GM12875 (cell line): ENCODE measurements around the gene RUFY1.
"Not testable (repeated sequence)": the region's sequence is repeated elsewhere in the genome, so short reads cannot be mapped to it uniquely, and the experiment has no call there.

Source experiments
- H3K4me3 ChIP-seq: one replicate; pipeline ENCODE4 v1.5.1; 2011; ENCODE audit warnings: low read depth, low read length, control low read depth
- TF ChIP-seq, protein P1 (sequence below): IDR thresholded peaks from 2 replicates; pipeline ENCODE4 v1.5.1; 2011; ENCODE audit warnings: low read depth, mild to moderate bottlenecking, control low read depth, inconsistent platforms, low read length, moderate library complexity, borderline replicate concordance; ENCODE audit not compliant: insufficient read depth

RUFY1 gene

DNA sequence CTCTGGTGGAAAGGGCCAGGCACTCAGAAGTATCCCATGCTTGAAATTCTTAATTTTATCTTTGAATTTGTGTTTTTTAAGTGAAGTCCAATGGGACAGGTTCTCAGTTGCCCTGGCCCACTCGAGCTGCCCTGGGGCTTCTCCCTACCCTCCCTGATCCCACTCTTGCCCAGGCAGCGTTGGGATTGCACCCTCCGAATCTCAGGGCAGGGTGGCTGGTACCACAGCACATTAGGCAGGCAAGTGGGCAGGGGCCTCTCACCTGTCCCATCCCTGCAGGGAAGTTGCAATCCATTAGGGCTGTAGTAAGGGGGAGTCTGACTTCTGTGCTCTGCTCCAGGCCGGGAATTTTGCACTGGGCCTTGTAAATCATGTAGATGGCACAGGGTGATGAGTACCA is 2.7 kb downstream of the RUFY1 start:
- no peak overlapping the region for H3K4me3 ChIP-seq
- TF ChIP-seq, protein P1, sequence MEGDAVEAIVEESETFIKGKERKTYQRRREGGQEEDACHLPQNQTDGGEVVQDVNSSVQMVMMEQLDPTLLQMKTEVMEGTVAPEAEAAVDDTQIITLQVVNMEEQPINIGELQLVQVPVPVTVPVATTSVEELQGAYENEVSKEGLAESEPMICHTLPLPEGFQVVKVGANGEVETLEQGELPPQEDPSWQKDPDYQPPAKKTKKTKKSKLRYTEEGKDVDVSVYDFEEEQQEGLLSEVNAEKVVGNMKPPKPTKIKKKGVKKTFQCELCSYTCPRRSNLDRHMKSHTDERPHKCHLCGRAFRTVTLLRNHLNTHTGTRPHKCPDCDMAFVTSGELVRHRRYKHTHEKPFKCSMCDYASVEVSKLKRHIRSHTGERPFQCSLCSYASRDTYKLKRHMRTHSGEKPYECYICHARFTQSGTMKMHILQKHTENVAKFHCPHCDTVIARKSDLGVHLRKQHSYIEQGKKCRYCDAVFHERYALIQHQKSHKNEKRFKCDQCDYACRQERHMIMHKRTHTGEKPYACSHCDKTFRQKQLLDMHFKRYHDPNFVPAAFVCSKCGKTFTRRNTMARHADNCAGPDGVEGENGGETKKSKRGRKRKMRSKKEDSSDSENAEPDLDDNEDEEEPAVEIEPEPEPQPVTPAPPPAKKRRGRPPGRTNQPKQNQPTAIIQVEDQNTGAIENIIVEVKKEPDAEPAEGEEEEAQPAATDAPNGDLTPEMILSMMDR, result no peak

GRCh38 chr5:179553875-179554274 is 3.5 kb downstream of the RUFY1 start:
- TF ChIP-seq, protein P1, result no peak
- H3K4me3 ChIP-seq, result no peak overlapping the region

DNA sequence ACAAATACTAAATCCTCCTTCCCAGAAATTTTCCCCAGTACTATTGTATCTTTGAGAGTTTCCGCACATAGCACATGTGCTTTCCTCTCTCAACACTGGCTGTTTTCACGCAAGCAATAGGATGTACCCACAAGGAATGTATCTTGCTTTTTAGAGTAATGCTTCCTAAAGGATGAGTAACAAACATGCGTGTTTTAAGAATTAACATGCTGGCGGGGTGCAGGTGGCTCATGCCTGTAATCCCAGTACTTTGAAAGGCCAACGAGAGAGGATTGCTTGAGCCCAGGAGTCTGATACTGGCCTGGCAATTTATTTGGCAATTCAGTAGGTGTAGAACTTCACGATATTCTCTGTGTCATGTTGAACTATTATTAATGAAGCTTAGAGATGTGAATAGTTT is 4.6 kb downstream of the RUFY1 start:
- TF ChIP-seq, protein P1, result no peak
- no peak overlapping the region for H3K4me3 ChIP-seq

GRCh38 chr5:179558261-179558799 is 8.0 kb downstream of the RUFY1 start:
- H3K4me3 ChIP-seq, result not testable (repeated sequence)

DNA sequence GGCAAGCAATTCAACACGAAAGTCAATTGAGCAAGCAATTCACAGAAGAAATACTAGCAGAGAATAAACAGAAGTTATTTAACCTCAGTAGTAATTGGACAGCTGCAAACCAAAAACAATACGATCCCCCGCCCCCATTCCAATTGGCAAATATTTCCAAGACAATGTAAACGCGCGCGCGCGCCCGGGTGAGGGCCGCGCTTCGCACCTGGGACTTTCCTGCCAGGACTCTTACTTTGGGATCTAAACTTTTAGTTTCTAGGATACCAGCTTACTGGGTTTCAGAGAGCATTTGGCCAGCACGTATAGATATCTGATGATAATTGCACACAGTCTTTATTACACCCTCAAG is 8.6 kb downstream of the RUFY1 start:
- TF ChIP-seq, protein P1, result no peak
- H3K4me3 ChIP-seq, result peak overlapping the region; percentile 57

DNA sequence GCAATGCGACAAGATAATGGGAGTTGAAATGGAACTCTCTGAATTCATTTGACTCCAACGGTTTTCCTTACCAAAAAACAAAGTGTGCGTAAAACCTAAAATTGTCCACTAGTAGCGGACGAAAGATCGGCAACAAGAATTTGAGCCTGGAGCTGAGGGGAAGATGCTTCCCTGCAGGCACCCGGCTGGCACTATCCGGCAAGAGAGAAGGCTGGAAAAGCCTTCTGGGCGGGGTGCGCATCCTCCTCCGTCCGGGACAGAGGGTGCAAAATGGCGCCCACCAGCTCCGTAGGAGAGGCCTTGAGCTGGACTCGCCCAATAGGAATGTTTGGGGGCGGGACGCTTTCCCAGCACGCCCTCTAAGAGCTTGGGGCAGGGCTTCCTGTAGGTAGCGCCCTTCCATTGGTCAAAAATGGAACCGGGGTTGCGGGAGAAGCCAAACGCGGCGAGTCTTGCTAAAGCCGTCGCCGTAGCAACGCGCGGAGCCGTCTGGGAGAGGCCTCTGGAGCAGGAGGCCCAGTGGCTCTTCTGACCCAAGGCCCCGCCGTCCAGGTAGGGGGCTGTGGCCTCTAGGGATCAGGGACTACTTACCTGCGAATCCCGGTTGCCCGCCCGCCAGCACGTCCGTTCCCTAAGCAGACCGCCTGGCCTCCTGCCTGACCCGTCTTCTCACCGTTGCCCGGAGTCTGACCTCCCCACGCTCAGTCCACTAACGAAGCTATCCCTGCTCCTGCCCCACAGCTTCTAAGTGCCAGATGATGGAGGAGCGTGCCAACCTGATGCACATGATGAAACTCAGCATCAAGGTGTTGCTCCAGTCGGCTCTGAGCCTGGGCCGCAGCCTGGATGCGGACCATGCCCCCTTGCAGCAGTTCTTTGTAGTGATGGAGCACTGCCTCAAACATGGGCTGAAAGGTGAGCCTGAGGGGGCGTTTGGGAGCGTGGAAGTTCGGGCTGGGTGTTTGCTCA is 9.2 kb downstream of the RUFY1 start:
- TF ChIP-seq, protein P1, result no peak

DNA sequence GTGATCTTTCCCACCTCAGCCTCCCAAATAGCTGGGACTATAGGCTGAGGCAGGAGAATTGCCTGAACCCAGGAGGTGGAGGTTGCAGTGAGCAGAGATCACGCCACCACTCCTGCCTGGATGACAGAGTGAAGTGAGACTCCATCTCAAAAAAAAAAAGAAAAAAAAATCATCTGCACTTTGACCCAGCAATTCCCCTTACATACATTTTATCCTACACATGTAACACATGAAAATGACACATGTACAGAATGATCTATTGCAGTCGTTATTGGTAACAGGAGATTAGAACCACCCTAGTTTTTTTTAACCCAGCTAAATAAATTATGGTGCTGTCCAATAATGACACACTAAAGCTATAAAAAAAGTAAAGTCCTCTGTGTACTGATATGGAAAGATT is 14.2 kb downstream of the RUFY1 start:
- TF ChIP-seq, protein P1, result no peak
- no peak overlapping the region for H3K4me3 ChIP-seq

More for the DNA sequence above, 9.2 kb downstream of the RUFY1 start:
- peak overlapping the region; percentile 65 for H3K4me3 ChIP-seq
